GM23338 (cell line): ENCODE results near the gene TMPRSS6.

Source experiments
- CREB1 ChIP-seq: fragments of 250-450 bp; sonication (Bioruptor Pico); IDR thresholded peaks from 2 replicates; pipeline ENCODE4 v1.5.0; 2020; ENCODE audit warnings: low read depth, mild to moderate bottlenecking, moderate library complexity
- EZH2 ChIP-seq: fragments of 200-600 bp; sonication (generic); IDR thresholded peaks from one replicate; pipeline ENCODE4 v1.8.0; 2017; ENCODE audit warnings: antibody characterized with exemption, mild to moderate bottlenecking, low read depth; ENCODE audit not compliant: unreplicated experiment
- EZH2phosphoT487 ChIP-seq: fragments of 200-600 bp; sonication (generic); IDR thresholded peaks from one replicate; pipeline ENCODE4 v1.8.1; 2018; ENCODE audit warnings: antibody characterized with exemption; ENCODE audit not compliant: unreplicated experiment
- JUNB ChIP-seq: IDR thresholded peaks from one replicate; pipeline ENCODE4 v1.6.1; 2016; ENCODE audit warnings: antibody characterized with exemption; ENCODE audit not compliant: unreplicated experiment
- NANOG ChIP-seq: IDR thresholded peaks from 2 replicates; pipeline ENCODE4 v1.6.1; 2016; ENCODE audit warnings: antibody characterized with exemption, borderline replicate concordance
- POLR2AphosphoS5 ChIP-seq: IDR thresholded peaks from 2 replicates; pipeline ENCODE4 v1.6.1; 2016; ENCODE audit warnings: antibody characterized with exemption, low read depth
- ZNF114 ChIP-seq: fragments of 250-450 bp; sonication (Bioruptor Pico); IDR thresholded peaks from 2 replicates; pipeline ENCODE4 v1.5.0; 2020; ENCODE audit warnings: mild to moderate bottlenecking, moderate library complexity
- ZNF331 ChIP-seq: fragments of 250-450 bp; sonication (Bioruptor Pico); IDR thresholded peaks from 2 replicates; pipeline ENCODE4 v1.5.0; 2020; ENCODE audit warnings: low read depth, mild to moderate bottlenecking, moderate library complexity
- TF ChIP-seq, protein P1 (sequence below): IDR thresholded peaks from 2 replicates; pipeline ENCODE4 v1.6.1; 2016; ENCODE audit warnings: antibody characterized with exemption
- TF ChIP-seq, protein P2 (sequence below), 2 experiments: fragments of 200-600 bp in 1 of 2; sonication (generic) in 1 of 2; conservative IDR thresholded peaks; 2 replicates each; pipeline versions ENCODE4 v1.5.1 to v1.6.1; 2016 to 2017; ENCODE audit warnings: antibody characterized with exemption in 2 of 2, low read depth in 2 of 2, mild to moderate bottlenecking in 2 of 2, moderate library complexity in 1 of 2
- TF ChIP-seq, protein P3 (sequence below): IDR thresholded peaks from one replicate; pipeline ENCODE4 v1.6.1; 2018; ENCODE audit warnings: antibody characterized with exemption; ENCODE audit not compliant: unreplicated experiment
- TF ChIP-seq, protein P4 (sequence below): fragments of 250-450 bp; sonication (Bioruptor Pico); IDR thresholded peaks from 2 replicates; pipeline ENCODE4 v1.5.0; 2020; ENCODE audit warnings: mild to moderate bottlenecking, moderate library complexity

DNA sequence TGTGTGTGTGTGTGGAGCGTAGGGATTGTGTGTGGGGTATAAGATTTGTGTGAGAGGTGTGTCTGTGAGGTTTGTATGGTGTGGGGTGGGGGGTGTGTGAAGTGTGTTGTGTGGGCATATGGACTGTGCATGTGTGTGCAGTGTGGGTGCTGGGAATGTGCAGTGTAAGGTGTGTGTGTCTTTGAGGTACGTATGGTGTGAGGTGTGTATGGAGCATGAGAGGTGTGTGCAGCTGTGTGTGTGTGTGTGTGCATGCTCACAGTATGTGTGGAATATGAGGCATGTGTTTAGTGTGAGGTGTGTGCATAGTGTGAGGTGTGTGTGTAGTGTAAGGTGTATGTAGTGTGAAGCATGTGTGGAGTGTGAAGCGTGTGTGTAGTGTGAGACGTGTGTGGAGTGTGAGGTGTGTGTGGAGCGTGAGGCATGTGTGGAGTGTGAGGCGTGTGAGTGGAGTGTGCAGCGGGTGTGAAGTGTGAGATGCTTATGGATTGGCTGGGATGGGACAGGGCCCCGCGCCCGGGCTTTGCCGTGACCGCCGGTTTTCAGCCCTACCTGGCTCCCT, 1.7 kb upstream of the TMPRSS6 start:
- TF ChIP-seq, protein P1, sequence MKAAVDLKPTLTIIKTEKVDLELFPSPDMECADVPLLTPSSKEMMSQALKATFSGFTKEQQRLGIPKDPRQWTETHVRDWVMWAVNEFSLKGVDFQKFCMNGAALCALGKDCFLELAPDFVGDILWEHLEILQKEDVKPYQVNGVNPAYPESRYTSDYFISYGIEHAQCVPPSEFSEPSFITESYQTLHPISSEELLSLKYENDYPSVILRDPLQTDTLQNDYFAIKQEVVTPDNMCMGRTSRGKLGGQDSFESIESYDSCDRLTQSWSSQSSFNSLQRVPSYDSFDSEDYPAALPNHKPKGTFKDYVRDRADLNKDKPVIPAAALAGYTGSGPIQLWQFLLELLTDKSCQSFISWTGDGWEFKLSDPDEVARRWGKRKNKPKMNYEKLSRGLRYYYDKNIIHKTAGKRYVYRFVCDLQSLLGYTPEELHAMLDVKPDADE, result no peak
- TF ChIP-seq, protein P2, sequence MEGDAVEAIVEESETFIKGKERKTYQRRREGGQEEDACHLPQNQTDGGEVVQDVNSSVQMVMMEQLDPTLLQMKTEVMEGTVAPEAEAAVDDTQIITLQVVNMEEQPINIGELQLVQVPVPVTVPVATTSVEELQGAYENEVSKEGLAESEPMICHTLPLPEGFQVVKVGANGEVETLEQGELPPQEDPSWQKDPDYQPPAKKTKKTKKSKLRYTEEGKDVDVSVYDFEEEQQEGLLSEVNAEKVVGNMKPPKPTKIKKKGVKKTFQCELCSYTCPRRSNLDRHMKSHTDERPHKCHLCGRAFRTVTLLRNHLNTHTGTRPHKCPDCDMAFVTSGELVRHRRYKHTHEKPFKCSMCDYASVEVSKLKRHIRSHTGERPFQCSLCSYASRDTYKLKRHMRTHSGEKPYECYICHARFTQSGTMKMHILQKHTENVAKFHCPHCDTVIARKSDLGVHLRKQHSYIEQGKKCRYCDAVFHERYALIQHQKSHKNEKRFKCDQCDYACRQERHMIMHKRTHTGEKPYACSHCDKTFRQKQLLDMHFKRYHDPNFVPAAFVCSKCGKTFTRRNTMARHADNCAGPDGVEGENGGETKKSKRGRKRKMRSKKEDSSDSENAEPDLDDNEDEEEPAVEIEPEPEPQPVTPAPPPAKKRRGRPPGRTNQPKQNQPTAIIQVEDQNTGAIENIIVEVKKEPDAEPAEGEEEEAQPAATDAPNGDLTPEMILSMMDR (conservative IDR thresholded peaks at IDR 0.05; ENCODE audit: low read depth in 2 of 2), result no peak
- TF ChIP-seq EZH2phosphoT487, result no peak
- no peak for TF ChIP-seq CREB1 (CRISPR knock-in tag)
- TF ChIP-seq POLR2AphosphoS5, result no peak
- no peak for TF ChIP-seq EZH2
- TF ChIP-seq, protein P3, sequence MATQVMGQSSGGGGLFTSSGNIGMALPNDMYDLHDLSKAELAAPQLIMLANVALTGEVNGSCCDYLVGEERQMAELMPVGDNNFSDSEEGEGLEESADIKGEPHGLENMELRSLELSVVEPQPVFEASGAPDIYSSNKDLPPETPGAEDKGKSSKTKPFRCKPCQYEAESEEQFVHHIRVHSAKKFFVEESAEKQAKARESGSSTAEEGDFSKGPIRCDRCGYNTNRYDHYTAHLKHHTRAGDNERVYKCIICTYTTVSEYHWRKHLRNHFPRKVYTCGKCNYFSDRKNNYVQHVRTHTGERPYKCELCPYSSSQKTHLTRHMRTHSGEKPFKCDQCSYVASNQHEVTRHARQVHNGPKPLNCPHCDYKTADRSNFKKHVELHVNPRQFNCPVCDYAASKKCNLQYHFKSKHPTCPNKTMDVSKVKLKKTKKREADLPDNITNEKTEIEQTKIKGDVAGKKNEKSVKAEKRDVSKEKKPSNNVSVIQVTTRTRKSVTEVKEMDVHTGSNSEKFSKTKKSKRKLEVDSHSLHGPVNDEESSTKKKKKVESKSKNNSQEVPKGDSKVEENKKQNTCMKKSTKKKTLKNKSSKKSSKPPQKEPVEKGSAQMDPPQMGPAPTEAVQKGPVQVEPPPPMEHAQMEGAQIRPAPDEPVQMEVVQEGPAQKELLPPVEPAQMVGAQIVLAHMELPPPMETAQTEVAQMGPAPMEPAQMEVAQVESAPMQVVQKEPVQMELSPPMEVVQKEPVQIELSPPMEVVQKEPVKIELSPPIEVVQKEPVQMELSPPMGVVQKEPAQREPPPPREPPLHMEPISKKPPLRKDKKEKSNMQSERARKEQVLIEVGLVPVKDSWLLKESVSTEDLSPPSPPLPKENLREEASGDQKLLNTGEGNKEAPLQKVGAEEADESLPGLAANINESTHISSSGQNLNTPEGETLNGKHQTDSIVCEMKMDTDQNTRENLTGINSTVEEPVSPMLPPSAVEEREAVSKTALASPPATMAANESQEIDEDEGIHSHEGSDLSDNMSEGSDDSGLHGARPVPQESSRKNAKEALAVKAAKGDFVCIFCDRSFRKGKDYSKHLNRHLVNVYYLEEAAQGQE, result no peak
- TF ChIP-seq NANOG, result no peak
- no peak for TF ChIP-seq ZNF114 (CRISPR knock-in tag)
- no peak for TF ChIP-seq JUNB
- TF ChIP-seq ZNF331, result no peak
- TF ChIP-seq, protein P4, sequence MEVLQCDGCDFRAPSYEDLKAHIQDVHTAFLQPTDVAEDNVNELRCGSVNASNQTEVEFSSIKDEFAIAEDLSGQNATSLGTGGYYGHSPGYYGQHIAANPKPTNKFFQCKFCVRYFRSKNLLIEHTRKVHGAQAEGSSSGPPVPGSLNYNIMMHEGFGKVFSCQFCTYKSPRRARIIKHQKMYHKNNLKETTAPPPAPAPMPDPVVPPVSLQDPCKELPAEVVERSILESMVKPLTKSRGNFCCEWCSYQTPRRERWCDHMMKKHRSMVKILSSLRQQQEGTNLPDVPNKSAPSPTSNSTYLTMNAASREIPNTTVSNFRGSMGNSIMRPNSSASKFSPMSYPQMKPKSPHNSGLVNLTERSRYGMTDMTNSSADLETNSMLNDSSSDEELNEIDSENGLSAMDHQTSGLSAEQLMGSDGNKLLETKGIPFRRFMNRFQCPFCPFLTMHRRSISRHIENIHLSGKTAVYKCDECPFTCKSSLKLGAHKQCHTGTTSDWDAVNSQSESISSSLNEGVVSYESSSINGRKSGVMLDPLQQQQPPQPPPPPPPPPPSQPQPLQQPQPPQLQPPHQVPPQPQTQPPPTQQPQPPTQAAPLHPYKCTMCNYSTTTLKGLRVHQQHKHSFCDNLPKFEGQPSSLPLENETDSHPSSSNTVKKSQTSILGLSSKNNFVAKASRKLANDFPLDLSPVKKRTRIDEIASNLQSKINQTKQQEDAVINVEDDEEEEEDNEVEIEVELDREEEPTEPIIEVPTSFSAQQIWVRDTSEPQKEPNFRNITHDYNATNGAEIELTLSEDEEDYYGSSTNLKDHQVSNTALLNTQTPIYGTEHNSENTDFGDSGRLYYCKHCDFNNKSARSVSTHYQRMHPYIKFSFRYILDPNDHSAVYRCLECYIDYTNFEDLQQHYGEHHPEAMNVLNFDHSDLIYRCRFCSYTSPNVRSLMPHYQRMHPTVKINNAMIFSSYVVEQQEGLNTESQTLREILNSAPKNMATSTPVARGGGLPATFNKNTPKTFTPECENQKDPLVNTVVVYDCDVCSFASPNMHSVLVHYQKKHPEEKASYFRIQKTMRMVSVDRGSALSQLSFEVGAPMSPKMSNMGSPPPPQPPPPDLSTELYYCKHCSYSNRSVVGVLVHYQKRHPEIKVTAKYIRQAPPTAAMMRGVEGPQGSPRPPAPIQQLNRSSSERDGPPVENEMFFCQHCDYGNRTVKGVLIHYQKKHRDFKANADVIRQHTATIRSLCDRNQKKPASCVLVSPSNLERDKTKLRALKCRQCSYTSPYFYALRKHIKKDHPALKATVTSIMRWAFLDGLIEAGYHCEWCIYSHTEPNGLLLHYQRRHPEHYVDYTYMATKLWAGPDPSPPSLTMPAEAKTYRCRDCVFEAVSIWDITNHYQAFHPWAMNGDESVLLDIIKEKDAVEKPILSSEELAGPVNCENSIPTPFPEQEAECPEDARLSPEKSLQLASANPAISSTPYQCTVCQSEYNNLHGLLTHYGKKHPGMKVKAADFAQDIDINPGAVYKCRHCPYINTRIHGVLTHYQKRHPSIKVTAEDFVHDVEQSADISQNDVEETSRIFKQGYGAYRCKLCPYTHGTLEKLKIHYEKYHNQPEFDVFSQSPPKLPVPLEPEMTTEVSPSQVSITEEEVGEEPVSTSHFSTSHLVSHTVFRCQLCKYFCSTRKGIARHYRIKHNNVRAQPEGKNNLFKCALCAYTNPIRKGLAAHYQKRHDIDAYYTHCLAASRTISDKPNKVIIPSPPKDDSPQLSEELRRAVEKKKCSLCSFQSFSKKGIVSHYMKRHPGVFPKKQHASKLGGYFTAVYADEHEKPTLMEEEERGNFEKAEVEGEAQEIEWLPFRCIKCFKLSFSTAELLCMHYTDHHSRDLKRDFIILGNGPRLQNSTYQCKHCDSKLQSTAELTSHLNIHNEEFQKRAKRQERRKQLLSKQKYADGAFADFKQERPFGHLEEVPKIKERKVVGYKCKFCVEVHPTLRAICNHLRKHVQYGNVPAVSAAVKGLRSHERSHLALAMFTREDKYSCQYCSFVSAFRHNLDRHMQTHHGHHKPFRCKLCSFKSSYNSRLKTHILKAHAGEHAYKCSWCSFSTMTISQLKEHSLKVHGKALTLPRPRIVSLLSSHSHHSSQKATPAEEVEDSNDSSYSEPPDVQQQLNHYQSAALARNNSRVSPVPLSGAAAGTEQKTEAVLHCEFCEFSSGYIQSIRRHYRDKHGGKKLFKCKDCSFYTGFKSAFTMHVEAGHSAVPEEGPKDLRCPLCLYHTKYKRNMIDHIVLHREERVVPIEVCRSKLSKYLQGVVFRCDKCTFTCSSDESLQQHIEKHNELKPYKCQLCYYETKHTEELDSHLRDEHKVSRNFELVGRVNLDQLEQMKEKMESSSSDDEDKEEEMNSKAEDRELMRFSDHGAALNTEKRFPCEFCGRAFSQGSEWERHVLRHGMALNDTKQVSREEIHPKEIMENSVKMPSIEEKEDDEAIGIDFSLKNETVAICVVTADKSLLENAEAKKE (CRISPR knock-in tag), result no peak
